ENCODE data around the gene STT3A. TPM values are rescaled to one million over a fixed set of nuclear protein-coding genes. Genes with fewer than 3 reads are reported as not detected.

Gene STT3A
- total and polyA plus RNA-seq, 2 of the 13 experiments (the other 11 are each of a cell fraction or from before 2014, with no cell fraction given): 229 to 319 TPM

GRCh38 chr11:125625630-125626287 is 33.1 kb downstream of the STT3A start (continued):
- TF ChIP-seq ATF2 (CRISPR knock-in tag; IDR thresholded peaks at IDR 0.05): 0 out of 2 replicates have a peak, but pooled peaks have one; percentile 16
- peak; percentile 96 for TF ChIP-seq ZNF761 (CRISPR knock-in tag; conservative IDR thresholded peaks at IDR 0.05)
- peak; percentile 98 for TF ChIP-seq ARID4A (CRISPR knock-in tag; IDR thresholded peaks at IDR 0.05; ENCODE audit: borderline replicate concordance)
- peak; percentile 76; the same call in 1 of the 2 replicates for TF ChIP-seq MEIS2 (CRISPR knock-in tag; IDR thresholded peaks at IDR 0.05)
- peak; percentile 42 for TF ChIP-seq RAD21 (CRISPR knock-in tag; IDR thresholded peaks at IDR 0.05)
- peak; percentile 84 for TF ChIP-seq POGZ (CRISPR knock-in tag; IDR thresholded peaks at IDR 0.05)
- no peak for TF ChIP-seq ZNF746 (CRISPR knock-in tag; IDR thresholded peaks at IDR 0.05)
- TF ChIP-seq BHLHE40 (IDR thresholded peaks at IDR 0.05; ENCODE audit: low read length): no peak
- TF ChIP-seq HMGXB3 (CRISPR knock-in tag; IDR thresholded peaks at IDR 0.05; ENCODE audit: borderline replicate concordance): peak; percentile 64; the same call in 1 of the 2 replicates
- TF ChIP-seq ZNF317 (CRISPR knock-in tag; IDR thresholded peaks at IDR 0.05): peak; percentile 74
- peak; percentile 94; the same call in 1 of the 2 replicates for TF ChIP-seq HOXA5 (CRISPR knock-in tag; IDR thresholded peaks at IDR 0.05)
- TF ChIP-seq FOXP4 (CRISPR knock-in tag; IDR thresholded peaks at IDR 0.05): peak; percentile 52; the same call in 1 of the 2 replicates
- no peak for TF ChIP-seq HNRNPH1 (optimal IDR thresholded peaks at IDR 0.05; ENCODE audit: low read depth, low read length)
- no peak for TF ChIP-seq ZNF337 (CRISPR knock-in tag; IDR thresholded peaks at IDR 0.05; ENCODE audit: borderline replicate concordance, low read depth)
- TF ChIP-seq SP1 (IDR thresholded peaks at IDR 0.05): no peak
- TF ChIP-seq SP1 (CRISPR knock-in tag; IDR thresholded peaks at IDR 0.05): peak; percentile 41
- TF ChIP-seq ESRRA (CRISPR knock-in tag; IDR thresholded peaks at IDR 0.05; ENCODE audit: low read depth): 0 out of 2 replicates have a peak, but pooled peaks have one; percentile 33
- peak; percentile 87; the same call in 1 of the 2 replicates for TF ChIP-seq MED13 (CRISPR knock-in tag; IDR thresholded peaks at IDR 0.05)
